ENCODE data around the gene GDF10.

Gene GDF10

DNA sequence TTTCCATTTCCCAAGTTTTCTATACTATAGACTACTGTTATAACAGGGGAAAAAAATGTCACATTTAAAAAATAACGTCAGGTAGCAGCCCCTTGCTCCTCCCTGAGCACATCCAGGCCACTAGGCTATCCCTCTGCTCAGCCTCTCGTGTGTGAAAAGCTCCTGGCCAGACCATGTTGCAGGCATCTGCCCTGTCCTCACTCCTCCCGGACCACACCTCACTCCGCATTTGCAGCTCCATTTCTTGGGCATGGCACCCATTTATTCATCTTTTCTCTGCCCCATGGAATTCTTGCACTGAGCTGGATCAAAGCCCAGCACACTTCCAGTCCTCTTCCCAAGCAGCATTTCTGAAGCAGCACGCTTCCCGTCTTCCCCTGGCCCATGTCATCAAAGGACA, 20.8 kb downstream of the GDF10 start:
- H3K4me3 ChIP-seq (ENCODE audit: low read depth, low read length) = no peak overlapping the region
- TF ChIP-seq, protein P1, sequence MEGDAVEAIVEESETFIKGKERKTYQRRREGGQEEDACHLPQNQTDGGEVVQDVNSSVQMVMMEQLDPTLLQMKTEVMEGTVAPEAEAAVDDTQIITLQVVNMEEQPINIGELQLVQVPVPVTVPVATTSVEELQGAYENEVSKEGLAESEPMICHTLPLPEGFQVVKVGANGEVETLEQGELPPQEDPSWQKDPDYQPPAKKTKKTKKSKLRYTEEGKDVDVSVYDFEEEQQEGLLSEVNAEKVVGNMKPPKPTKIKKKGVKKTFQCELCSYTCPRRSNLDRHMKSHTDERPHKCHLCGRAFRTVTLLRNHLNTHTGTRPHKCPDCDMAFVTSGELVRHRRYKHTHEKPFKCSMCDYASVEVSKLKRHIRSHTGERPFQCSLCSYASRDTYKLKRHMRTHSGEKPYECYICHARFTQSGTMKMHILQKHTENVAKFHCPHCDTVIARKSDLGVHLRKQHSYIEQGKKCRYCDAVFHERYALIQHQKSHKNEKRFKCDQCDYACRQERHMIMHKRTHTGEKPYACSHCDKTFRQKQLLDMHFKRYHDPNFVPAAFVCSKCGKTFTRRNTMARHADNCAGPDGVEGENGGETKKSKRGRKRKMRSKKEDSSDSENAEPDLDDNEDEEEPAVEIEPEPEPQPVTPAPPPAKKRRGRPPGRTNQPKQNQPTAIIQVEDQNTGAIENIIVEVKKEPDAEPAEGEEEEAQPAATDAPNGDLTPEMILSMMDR (IDR thresholded peaks at IDR 0.05; ENCODE audit: low read depth, low read length, missing control alignments) = no peak
- in situ Hi-C loops (cut with HindIII; ENCODE audit: low sequenced_read_pairs) = no loop called here
- no peak for DNase-seq (ENCODE audit: low read depth)

DNA sequence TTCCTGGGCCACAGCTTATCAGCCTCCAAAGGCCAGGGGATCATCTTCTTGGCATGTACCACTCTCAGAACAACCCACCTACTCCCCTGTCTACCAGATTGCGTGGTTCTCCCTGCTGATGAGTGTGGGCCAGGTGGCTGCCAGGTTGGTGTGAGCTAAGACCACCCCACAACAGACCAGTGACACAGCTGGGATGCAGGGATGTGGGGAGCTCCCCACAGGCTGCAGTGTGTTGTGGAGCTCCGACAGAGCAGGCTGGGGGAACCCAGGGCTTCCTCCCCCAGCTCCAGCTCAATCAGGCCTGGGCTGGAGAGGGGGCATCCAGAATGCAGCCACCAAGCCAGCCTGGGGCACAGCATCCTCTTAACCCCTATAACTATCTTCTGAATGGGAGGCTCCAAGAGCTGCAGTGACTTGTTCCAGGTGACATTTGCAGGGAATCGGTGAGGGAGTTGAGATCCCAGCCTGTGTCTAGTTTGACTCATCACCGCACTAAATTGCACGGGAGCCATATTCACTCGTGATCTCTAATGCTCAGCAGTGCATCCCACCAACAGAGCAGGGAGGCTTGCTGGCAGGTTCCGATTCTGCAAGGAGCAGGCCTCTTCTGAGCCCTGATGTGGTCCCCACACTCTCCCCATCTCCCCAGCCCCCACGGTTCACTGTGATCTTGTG, 21.7 kb downstream of the GDF10 start:
- TF ChIP-seq, protein P1 (IDR thresholded peaks at IDR 0.05; ENCODE audit: low read depth, low read length, missing control alignments) = no peak
- in situ Hi-C loops (cut with HindIII; ENCODE audit: low sequenced_read_pairs) = no loop called here
- no peak for DNase-seq (ENCODE audit: low read depth)
- no peak overlapping the region for H3K4me3 ChIP-seq (ENCODE audit: low read depth, low read length)

DNA sequence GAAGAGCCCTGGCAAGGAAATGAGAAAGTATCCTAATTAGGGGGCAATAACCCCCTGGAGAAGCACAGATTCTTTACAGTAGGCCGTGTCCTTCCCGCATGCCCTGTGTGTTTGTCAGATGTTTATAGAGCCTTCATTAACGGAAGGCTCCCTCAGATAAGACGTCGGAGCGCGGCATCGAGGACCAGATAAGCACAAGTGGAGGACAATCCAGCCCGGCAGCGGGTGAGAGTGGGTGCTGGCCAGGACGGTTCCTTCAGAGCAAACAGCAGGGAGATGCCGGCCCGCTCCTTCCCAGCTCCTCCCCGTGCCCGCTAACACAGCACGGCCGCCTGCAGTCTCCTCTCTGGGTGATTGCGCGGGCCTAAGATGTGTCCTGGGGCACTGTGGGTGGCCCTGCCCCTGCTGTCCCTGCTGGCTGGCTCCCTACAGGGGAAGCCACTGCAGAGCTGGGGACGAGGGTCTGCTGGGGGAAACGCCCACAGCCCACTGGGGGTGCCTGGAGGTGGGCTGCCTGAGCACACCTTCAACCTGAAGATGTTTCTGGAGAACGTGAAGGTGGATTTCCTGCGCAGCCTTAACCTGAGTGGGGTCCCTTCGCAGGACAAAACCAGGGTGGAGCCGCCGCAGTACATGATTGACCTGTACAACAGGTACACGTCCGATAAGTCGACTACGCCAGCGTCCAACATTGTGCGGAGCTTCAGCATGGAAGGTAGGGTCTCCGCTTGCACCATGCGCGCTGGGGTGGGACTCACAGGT, 22.5 kb downstream of the GDF10 start, which contains the start of gene GDF2:
TSS of gene GDF2 (plus strand) at position 155 of the 762 bp plus-strand sequence. CDS start at position 370, 215 bp downstream.
- no peak within 1 kb of the TSS for H3K4me3 ChIP-seq (ENCODE audit: low read depth, low read length)
- in situ Hi-C loops (cut with HindIII; ENCODE audit: low sequenced_read_pairs) = no loop called here
- TF ChIP-seq, protein P1 (IDR thresholded peaks at IDR 0.05; ENCODE audit: low read depth, low read length, missing control alignments) = no peak
- no peak for DNase-seq (ENCODE audit: low read depth)

DNA sequence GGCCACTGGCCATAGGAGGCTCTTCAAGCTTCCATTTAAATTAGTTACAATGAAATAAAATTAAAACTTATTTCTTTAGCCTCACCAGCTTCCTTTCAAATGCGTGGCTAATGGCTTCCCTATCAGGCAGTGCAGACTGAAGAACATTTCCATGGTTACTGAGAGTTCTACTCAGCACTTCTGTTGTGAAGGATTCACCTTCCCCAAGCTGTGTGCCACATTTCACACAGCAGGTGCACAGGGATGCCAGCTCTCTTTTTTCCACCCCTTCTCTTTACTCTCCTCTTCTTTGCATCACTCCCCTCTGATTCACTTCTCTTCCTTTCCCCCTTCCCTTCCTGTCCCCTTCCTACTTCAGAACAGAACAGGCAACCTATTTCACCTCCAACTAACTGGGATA, 23.1 kb downstream of the GDF10 start:
- TF ChIP-seq, protein P1 (IDR thresholded peaks at IDR 0.05; ENCODE audit: low read depth, low read length, missing control alignments) = no peak
- H3K4me3 ChIP-seq (ENCODE audit: low read depth, low read length) = no peak overlapping the region
- in situ Hi-C loops (cut with HindIII; ENCODE audit: low sequenced_read_pairs) = no loop called here
- no peak for DNase-seq (ENCODE audit: low read depth)

DNA sequence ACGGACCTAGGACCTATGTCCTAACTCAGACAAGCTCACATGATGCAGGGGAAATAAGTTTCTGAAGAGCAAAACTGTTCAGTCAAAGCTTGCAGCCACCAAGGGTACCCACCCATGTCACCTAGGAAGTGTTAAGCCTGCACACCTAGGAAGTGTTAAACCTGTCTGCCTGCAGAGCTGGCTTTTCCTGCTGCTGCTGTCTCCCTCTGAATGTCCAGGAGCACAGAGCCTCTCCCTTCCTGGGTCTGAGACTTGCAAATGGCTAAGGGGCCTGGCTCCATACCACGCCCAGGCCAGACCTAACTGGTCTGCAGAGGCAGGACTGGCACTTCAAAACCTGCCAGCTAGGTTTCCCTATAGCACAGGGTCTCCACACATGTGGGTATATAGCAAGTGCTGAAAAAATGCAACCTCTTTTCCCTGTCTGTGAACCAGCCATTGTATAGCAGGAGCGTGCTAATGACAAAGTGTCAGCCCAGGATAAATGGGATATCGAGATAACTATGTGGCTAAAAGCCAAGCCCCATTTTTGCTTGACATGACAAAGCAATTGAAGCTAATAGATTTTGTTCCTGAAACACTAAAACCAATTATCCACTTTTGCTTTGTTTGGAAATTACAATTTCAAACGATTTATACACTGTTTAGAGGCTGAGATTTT, 23.8 kb downstream of the GDF10 start:
- in situ Hi-C loops (cut with HindIII; ENCODE audit: low sequenced_read_pairs) = no loop called here
- TF ChIP-seq, protein P1 (IDR thresholded peaks at IDR 0.05; ENCODE audit: low read depth, low read length, missing control alignments) = no peak
- H3K4me3 ChIP-seq (ENCODE audit: low read depth, low read length) = no peak overlapping the region
- DNase-seq (ENCODE audit: low read depth) = no peak
